Fibroblast of skin of scalp (primary cell): Measurements from ENCODE around the gene PRRG3.
A peak's percentile ranks its signal among the peaks of the same experiment; 100 is the strongest.

Experiments used
- DNase-seq: peaks from one replicate; pipeline ENCODE4 v3.0.0-alpha.2; 2013

Gene PRRG3

DNA sequence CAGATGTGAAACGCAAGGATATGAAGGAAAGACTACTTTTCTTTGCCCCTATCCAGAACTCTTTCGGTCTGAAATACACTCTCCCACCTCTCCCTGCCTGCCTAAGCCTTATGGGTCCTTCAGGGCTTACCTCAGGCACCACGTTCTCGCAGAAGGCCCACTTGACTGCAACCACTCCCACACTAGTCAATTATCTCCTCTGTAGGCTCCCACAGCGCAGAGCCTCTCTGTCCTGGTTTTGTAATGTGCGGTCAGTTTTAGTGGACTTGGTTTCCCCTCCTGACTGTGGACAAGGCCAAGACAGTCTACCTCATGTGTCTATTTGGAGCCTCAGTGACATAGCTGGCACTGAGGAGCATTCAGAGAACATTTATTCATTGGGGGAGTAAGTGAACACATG lies 50.4 kb downstream of the PRRG3 start:
- no peak for DNase-seq

DNA sequence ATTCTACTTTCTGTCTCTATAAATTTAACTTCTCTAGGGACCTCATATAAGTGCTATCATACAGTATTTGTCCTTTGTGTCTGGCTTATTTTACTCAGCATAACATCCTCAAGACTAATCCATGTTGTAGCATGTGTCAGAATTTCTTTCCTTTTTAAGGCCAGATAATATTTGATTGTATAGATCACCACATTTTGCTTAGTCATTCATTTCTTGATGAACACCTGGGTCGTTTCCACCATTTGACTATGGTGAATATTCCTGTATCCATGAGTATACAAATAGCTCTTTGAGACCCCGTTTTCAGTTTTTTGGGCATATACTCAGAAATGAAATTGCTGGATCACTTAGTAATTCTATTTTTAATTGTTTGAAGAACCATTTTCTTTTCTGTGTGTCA lies 51.2 kb downstream of the PRRG3 start:
- DNase-seq = no peak

DNA sequence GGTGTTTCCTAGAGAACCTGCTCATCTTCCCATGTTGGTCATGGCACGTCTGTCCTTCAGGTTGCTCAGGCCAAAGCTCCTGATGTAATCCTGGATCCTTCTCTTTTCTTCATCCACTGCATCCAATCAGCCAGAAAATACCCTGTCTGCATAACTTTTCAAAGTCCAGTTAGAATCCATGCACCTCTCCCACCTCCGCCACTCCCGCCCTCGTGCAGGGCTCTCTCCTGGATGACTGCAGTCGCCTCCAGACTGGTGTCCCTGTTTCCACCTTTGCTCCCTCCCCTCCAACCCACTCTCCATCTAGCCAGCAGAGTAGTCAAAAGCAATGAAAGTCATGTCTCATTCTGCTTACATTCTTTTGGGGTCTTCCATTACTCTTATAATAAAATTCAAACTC lies 55.3 kb downstream of the PRRG3 start:
- no peak for DNase-seq

DNA sequence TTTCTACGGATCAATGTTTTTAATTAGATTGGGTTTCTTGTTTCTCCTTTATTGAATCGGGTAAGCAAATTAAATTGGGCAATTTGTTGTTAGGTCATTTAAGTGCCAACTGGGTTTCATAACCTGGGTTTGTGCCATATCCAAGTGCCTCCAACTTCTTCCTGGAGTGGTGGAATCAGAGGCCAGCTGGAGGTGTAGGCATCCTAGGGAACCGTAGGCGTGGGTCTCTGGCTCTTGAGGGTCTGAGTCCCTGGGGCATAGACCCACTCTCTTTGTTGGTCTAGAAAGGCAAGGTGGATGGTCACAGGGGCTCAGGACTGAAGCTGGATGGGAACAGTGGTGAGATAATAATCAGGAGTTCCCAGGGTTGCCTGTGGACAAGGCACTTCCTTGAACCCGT lies 57.6 kb downstream of the PRRG3 start:
- no peak for DNase-seq

DNA sequence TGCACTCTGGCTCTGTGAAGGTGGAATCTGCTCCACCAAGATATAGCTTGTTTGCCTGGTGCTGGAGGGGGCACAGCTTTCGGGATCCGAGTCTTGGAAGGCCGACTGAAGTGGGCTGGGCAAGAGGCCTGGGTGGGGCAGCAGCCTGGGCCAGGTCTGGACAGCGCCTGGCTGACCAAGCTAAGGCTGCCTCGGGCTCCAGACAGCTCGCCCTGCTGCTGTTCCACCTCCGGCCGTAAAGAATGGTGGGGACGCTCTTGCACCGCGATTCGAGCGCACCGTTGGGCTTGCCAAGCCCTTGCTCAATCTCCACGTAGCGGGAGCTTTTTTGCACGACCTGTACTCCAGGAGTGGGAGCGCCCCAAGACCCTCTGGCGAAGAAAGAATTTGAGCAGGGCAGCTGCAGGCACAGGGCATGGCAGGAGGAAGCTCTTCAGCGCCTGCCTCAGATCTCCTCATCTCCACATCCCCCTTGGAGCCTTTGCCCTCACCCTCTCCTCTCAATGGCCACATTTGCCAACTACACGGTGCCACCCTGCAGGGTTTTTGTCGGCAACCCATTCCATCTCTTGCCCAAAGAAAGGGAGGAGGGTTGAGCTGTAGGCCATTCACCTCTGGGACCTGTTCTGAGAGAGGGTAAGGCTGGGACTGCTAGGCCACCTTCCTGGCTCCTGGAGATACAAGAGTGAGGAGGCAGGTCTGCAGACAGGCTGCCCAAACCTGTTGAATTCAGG lies 58.2 kb downstream of the PRRG3 start:
- DNase-seq = peak; percentile 45

DNA sequence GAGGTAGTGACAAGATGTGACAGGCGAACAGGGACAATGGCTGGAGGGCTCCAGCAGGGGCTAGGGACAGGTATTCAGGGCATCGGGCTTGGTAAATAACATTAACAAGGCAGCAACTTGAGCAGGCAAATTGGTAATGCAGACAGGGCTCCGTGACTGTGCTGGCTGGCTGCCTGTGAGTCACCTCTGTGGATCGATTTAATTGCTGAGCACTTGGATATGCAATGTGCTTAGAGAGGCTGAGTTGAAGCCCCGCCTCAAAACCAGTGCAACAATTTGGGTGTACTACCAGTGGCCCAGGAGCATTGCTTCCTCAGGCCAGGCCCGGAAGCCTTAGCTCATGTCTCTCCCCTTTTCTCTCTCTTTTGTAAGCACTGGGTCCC lies 58.8 kb downstream of the PRRG3 start:
- DNase-seq = peak; percentile 79

DNA sequence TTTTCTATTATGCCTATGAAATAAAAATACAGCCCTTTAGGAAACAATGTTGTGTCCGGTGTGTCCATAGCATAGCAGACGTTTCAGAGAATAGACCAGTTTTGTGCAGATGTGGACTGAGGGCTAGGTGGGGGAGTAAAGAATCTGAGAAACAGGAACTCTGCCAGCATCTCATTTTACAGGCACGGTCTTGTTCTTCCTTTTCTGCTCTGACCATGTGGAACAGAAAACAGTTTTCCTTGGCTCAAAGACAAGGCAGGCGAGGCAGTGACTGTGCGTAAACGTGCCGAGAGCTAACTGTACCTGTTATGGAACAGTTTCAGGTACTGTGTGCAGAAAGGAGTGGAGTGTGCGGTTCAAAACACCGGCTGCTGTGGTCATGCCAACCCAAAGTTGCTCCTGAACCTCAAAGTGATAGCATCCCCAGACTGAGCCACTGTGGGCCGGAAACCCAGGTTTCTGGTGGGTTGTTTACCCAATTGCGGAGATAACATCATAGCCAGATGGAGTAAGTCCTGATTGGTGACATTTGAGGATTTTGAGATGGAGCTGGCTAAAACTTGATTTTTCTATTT lies 59.5 kb downstream of the PRRG3 start:
- peak; percentile 2 for DNase-seq
